IPS DF 4.7 (cell line): ENCODE data around the gene KCTD21.

Experiments
- DNase-seq: peaks from one replicate; pipeline ENCODE4 v3.0.0-alpha.2; 2013; ENCODE audit warnings: low spot score; ENCODE audit errors: extremely low read depth

The KCTD21 gene

GRCh38 chr11:78219493-78220217, 31.2 kb upstream of the KCTD21 start:
- DNase-seq, result no peak

GRCh38 chr11:78218707-78219492, 30.5 kb upstream of the KCTD21 start:
- no peak for DNase-seq

- DNase-seq, result no peak
Measured at GRCh38 chr11:78217650-78218541, 29.5 kb upstream of the KCTD21 start.

- no peak for DNase-seq
Measured at GRCh38 chr11:78216571-78217287, 28.3 kb upstream of the KCTD21 start.

GRCh38 chr11:78216021-78216420, 27.6 kb upstream of the KCTD21 start:
- no peak for DNase-seq

- DNase-seq, result no peak
Measured at GRCh38 chr11:78214331-78215194, 26.1 kb upstream of the KCTD21 start.

- DNase-seq, result no peak
Measured at GRCh38 chr11:78213526-78214330, 25.3 kb upstream of the KCTD21 start.

GRCh38 chr11:78212586-78213371, 24.4 kb upstream of the KCTD21 start:
- DNase-seq, result no peak

GRCh38 chr11:78211565-78211964, 23.1 kb upstream of the KCTD21 start:
- DNase-seq, result no peak

GRCh38 chr11:78210000-78210608, 21.7 kb upstream of the KCTD21 start:
- no peak for DNase-seq

- no peak for DNase-seq
Measured at GRCh38 chr11:78209478-78209877, 21.1 kb upstream of the KCTD21 start.

- no peak for DNase-seq
Measured at GRCh38 chr11:78208257-78209165, 20.1 kb upstream of the KCTD21 start.

GRCh38 chr11:78207532-78208256, 19.3 kb upstream of the KCTD21 start:
- no peak for DNase-seq

GRCh38 chr11:78205691-78206090, 17.3 kb upstream of the KCTD21 start:
- no peak for DNase-seq

GRCh38 chr11:78205256-78205655, 16.8 kb upstream of the KCTD21 start:
- no peak for DNase-seq

GRCh38 chr11:78203184-78203583, 14.8 kb upstream of the KCTD21 start:
- DNase-seq, result no peak
